SHP77 treated with DMSO at 0.1 percent for 48 hours (cell line): ENCODE data around the gene TAS2R13.

Experiments
- DNase-seq: peaks from one replicate; lab custom pipeline; 2025; lab: John Stamatoyannopoulos, UW

TAS2R13 gene

GRCh38 chr12:10909462-10909861, at the start of gene TAS2R13:
TSS of gene TAS2R13 (minus strand) at chr12:10909562. CDS start at chr12:10909298, 264 bp downstream.
- DNase-seq: no peak

GRCh38 chr12:10957741-10958140, 48.4 kb upstream of the TAS2R13 start:
- no peak for DNase-seq

- DNase-seq: no peak
Measured at GRCh38 chr12:10956085-10956484, 46.7 kb upstream of the TAS2R13 start.

- DNase-seq: no peak
Measured at GRCh38 chr12:10952645-10953044, 43.3 kb upstream of the TAS2R13 start.

- DNase-seq: no peak
Measured at GRCh38 chr12:10943167-10943566, 33.8 kb upstream of the TAS2R13 start.

GRCh38 chr12:10941916-10942607, 32.7 kb upstream of the TAS2R13 start:
- no peak for DNase-seq

- DNase-seq: no peak
Measured at GRCh38 chr12:10941369-10941768, 32.0 kb upstream of the TAS2R13 start.

GRCh38 chr12:10940389-10940788, 31.0 kb upstream of the TAS2R13 start:
- no peak for DNase-seq

GRCh38 chr12:10939163-10939562, 29.8 kb upstream of the TAS2R13 start, which contains the start of gene TAS2R14:
TSS of gene TAS2R14 (minus strand) at chr12:10939263. CDS start at chr12:10939207, 56 bp downstream.
- DNase-seq: no peak

GRCh38 chr12:10936506-10936905, 27.1 kb upstream of the TAS2R13 start:
- DNase-seq: no peak

GRCh38 chr12:10928746-10929286, 19.5 kb upstream of the TAS2R13 start, which contains the start of gene PRH2:
TSS of gene PRH2 (plus strand) at chr12:10929236. CDS start at chr12:10929274, 38 bp downstream.
- no peak for DNase-seq

GRCh38 chr12:10926269-10926668, 16.9 kb upstream of the TAS2R13 start:
- no peak for DNase-seq

- no peak for DNase-seq
Measured at GRCh38 chr12:10919809-10920208, 10.4 kb upstream of the TAS2R13 start.

- no peak for DNase-seq
Measured at GRCh38 chr12:10910380-10910779, 1.0 kb upstream of the TAS2R13 start.

- no peak for DNase-seq
Measured at GRCh38 chr12:10904686-10905085, 4.7 kb downstream of the TAS2R13 start.

GRCh38 chr12:10901427-10901826, 7.9 kb downstream of the TAS2R13 start:
- no peak for DNase-seq

- DNase-seq: no peak
Measured at GRCh38 chr12:10900972-10901371, 8.4 kb downstream of the TAS2R13 start.

- no peak for DNase-seq
Measured at GRCh38 chr12:10900530-10900929, 8.8 kb downstream of the TAS2R13 start.

GRCh38 chr12:10896854-10897253, 12.5 kb downstream of the TAS2R13 start:
- DNase-seq: no peak

- no peak for DNase-seq
Measured at GRCh38 chr12:10891937-10892336, 17.4 kb downstream of the TAS2R13 start.

GRCh38 chr12:10889226-10889625, 20.1 kb downstream of the TAS2R13 start:
- DNase-seq: no peak

- no peak for DNase-seq
Measured at GRCh38 chr12:10884086-10884725, 25.2 kb downstream of the TAS2R13 start, which contains the start of gene PRH1. TSS of gene PRH1 (minus strand) at chr12:10884255. CDS start at chr12:10884217, 38 bp downstream.

GRCh38 chr12:10873378-10873777, 36.0 kb downstream of the TAS2R13 start:
- no peak for DNase-seq
